COLO829 (cell line): ENCODE data around the gene HDDC3.
A peak's percentile ranks its signal among the peaks of the same experiment; 100 is the strongest.

Experiments used
- DNase-seq: peaks from one replicate; pipeline ENCODE4 v3.0.0; 2012; ENCODE audit warnings: low spot score

HDDC3 gene

DNA sequence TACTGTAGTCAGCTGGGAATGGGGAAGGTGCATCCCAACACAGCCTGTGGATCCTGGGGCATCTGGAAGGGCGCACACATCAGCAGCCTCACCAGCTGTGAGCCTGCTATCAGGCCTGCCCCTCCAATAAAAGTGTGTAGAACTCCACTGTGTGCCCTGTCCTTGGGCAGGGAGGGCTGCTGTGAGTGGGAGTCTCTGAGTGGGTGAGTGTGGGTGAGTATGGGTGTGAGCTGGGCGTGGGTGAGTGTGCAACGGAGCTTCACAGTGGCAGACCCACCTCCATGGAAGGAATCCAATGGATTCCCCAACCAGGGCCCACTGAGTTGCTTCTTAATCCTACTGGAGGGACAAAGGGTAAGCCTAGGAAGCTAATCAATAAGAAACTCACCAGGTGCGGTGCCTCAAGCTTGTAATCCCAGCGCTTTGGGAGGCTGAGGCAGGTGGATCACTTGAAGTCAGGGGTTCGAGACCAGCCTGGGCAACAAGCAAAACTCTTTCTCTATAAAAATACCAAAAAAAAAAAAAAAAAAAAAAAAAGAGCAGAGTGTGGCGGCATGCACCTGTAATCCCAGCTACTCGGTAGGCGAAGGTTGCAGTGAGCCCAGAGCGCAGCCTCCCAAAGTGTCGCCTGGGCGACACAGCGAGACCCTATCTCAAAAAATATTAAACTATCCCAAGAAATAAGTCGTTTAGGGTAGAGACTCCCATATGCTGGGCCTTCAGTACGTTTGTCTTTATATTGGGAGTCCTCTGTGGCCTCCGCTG lies 21.8 kb upstream of the HDDC3 start:
- no peak for DNase-seq

DNA sequence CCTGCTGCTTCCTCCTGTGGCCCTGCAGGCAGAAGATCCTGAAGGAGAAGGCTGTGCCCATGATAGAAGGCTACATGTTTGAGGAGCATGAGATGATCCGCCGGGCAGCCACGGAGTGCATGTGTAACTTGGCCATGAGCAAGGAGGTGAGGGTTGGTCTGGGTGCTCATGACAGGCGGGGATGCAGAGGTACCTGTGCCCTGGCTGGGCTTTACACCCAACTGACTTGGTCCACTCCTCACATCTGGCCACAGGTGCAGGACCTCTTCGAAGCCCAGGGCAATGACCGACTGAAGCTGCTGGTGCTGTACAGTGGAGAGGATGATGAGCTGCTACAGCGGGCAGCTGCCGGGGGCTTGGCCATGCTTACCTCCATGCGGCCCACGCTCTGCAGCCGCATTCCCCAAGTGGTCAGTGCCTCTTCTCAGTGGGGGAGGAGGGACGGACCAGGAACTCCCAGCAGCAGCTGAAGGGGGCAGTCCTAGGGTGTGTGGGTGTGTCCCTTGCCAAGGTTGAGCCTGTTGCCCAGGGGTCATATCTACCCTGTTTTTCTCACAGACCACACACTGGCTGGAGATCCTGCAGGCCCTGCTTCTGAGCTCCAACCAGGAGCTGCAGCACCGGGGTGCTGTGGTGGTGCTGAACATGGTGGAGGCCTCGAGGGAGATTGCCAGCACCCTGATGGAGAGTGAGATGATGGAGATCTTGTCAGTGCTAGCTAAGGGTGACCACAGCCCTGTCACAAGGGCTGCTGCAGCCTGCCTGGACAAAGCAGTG lies 20.7 kb upstream of the HDDC3 start:
- no peak for DNase-seq

DNA sequence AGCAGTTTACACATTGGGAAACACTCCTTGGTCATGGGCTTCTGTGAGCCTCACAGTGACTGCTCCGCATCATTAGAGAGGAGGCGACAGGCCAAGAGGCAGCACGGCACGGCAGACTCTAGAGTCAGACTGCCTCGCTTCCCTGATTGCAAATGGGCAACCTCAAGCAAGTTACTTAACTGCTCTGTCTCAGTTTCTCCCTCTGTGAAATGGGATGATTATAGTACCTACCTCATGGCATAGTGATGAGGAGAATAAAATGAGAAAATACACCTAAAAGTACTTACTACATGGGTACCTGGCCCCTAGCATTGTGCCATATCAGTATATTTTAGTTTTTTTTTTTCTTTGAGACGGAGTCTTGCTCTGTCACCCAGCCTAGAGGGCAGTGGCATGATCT lies 18.3 kb upstream of the HDDC3 start:
- no peak for DNase-seq

DNA sequence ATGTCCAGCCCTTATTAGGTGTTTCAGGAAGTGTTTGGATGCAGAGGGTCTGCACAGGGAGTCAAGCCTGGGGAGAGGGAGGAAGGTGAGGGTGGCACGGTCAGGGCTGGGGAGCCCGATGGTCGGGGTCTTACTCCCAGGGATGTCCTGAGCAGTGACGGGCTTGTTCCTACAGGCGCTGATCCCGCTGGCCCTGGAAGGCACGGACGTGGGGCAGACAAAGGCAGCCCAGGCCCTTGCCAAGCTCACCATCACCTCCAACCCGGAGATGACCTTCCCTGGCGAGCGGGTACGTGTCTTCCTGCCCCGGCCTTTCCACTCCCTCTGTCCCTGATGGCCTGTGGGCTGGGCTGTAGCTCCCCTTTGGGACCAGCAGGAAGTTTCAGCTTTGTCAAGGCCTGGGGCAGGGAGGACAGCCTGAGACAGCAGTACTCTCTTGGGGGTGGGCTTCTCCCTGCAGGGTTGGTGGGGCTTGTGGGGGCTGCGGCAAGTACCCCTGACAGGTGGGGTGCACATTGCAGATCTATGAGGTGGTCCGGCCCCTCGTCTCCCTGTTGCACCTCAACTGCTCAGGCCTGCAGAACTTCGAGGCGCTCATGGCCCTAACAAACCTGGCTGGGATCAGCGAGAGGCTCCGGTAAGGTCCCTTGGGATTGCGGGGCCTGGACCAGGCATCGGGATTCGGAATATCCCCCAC lies 17.8 kb upstream of the HDDC3 start:
- no peak for DNase-seq

DNA sequence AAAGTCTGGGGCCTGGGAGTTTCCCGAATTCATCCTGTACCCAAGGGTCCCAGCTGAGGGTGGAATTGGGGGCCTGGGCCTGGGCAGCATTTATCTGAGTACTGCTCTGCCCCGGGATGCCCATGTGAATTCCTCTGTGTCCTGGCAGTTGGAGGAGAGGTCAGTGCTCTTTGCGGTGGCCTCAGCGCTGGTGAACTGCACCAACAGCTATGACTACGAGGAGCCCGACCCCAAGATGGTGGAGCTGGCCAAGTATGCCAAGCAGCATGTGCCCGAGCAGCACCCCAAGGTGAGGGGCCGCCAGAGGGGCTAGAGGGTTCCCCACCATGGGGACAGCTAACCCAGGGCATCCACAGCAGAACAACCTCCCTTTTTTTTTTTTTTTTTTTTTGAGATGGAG lies 16.2 kb upstream of the HDDC3 start:
- no peak for DNase-seq

DNA sequence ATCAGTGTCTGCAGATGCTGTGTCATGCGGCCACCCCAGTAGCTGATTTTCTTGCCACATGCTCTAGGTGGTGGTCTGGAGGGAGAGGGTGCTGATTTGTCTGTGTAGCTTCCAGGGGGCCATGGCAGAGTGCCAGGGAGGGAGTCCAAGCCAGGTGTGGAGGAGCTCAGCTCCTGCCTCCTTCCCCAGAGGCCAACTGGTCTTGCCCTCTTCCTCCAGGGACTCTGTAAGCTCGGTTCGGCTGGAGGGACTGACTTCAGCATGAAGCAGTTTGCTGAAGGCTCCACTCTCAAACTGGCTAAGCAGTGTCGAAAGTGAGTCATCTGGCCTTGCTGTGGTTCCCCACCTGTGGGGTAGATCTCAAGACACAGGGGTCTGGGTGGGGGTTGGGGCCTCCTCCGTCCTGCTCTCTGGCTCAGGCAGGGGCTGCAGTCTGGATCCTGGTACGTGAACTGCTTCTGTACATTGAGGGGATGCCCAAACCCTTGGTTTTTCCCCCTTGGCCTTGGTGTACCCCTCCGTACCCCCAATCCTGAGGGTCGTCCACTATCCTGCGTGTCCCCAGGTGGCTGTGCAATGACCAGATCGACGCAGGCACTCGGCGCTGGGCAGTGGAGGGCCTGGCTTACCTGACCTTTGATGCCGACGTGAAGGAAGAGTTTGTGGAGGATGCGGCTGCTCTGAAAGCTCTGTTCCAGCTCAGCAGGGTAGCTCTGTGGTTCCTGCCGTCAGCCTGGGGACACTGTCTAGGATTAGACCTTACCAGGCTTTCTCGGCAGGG lies 15.4 kb upstream of the HDDC3 start:
- DNase-seq: no peak

DNA sequence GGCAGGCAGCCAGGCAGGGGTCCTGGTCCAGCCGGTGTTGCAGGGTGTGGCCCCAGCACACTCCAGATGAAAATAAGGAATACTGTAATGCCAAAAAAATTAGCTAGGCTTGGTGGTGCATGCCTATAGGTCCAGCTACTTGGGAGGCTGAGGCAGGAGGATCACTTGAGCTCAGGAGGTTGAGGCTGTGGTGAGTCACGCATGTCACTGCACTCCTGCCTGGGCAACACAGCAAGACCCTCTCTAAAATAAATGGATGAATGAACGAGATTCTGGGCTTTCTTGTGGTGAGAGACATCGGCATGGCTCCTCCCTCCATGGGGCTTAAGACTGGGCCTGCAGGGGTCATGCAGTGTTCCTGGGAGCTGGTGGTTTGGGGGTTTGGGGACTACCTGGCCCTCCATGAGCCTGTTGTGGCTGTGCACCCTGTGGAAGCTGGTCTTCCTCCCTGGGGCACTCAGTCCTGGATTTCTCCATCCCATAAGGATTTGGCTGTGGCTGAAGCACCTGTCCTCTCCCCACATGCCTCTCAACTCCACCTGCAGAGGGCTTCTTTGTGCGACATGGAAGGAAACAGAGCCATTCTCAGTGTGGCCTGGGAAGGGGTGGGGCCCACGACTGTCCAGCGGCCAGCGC lies 14.7 kb upstream of the HDDC3 start:
- DNase-seq: no peak

DNA sequence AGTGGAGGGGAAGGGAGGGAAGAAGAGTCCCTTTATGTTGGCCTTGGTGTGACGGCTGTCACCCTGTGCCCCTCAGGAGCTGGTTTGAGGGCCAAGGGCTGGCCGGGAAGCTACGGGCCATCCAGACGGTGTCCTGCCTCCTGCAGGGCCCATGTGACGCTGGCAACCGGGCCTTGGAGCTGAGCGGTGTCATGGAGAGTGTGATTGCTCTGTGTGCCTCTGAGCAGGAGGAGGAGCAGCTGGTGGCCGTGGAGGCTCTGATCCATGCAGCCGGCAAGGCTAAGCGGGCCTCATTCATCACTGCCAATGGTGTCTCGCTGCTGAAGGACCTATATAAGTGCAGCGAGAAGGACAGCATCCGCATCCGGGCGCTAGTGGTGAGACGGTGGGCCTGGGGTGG lies 14.2 kb upstream of the HDDC3 start:
- DNase-seq: no peak

DNA sequence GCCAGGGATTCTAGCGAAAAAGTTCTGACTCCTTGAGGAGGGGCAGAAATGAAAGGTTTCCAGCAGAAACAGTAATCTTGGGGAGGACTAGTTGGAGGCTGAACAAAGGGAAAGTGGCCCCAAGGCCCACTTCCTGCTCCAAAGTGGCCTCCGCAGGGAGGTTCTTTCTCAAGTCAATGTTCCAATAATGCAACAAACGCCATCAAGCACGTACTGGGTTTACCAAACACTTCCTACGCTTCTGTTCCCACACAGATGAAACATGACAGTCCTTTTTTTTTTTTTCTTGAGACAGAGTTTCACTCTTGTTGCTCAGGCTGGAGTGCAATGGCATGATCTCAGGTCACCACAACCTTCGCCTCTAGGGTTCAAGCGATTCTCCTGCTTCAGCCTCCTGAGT lies 12.7 kb upstream of the HDDC3 start:
- DNase-seq: no peak

DNA sequence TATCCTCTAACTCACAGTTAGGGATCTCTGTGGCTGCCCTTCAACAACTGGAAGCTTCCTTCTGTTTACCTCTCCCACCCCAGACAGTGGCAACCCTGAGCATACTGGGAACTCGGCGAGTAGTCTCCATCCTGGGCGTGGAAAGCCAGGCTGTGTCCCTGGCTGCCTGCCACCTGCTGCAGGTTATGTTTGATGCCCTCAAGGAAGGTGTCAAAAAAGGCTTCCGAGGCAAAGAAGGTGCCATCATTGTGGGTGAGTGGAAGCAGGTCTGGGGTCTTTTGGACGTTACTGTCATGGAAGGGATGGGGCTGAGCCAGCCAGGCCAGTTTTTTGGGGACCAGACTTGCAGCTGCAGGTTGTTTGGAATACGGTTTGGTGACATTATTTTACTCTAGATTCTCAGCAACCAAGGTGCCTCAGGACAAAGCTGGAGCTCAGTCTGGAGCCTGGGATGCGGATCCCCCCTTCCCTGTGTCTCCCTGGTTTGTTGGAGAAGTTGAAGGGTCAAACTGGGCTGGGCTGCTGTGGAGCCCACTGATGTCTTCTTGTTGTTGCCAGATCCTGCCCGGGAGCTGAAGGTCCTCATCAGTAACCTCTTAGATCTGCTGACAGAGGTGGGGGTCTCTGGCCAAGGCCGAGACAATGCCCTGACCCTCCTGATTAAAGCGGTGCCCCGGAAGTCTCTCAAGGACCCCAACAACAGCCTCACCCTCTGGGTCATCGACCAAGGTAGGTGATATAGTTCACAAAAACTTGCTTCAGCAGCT lies 10.2 kb upstream of the HDDC3 start:
- DNase-seq: no peak

DNA sequence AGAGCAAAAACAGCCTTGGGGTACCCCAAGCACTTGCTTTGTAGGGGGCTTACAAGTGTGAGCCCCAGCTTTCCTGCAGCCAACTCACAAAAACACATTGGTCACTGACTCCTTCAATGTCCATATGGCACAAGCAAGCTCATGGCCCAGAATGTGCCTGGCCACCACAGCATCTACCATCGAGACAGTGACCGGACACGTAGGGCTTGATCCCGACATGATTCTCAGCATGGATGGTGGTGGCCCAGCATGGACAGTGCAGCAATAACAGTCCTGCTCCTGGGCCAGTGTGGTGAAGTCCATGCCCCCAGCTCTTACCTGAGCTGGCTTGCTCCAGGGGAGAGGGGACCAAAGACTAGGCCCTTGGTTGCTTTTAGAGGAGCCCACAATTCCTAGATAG lies 8.7 kb upstream of the HDDC3 start:
- DNase-seq: no peak

DNA sequence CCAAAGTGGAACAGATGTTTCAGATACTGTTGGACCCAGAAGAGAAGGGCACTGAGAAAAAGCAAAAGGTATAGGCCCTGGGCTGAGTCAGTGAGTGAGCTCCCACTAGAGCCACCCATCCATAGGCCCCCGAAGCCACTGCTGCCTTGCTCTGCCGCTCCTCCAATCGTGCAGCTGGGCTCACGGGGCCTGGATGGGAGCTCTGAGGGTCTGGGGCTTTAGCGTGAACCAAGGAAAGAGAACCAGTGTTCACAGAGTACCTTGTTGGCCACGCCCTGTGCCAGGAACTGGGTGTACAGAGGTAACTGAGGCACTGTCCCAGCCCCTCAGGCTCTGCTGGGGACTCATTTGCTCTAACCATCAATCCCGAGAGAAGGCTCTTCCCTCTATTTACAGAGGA lies 7.4 kb upstream of the HDDC3 start:
- no peak for DNase-seq

DNA sequence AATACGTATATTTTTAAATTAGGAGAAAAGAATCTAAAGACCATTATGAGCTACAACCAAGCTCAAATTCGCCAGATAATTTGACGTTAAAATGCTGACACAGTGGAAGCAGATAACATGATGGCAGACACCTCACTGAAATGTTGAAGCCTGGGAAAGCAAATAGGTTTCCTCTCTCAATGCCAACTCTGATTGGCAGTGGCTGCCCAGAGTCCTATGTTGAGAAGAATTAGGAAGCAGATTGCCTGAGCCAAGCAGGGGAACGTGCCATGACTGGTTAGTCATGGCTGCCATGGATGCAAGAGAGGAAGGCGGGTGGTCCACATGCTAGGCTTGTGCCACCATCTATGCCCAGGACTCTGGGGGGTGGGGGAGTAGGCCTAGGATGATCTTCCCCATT lies 5.9 kb upstream of the HDDC3 start:
- no peak for DNase-seq

DNA sequence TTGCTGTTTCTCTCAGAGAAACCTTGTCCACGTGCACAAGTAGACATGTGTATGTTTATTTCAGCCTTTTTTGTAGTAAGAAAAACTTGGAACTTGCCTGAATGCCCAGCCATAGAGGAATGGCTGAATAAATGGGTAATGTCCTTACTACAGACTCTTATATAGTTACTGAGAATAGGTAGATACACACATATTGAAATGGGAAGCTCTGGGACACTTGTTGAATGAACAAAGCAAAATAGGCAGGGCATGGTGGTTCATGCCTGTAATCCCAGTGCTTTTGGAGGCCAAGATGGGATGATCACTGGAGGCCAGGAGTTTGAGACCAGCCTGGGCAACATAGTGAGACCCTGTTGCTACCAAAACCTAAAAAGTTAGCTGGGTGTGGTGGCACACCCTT lies 4.5 kb upstream of the HDDC3 start:
- no peak for DNase-seq

DNA sequence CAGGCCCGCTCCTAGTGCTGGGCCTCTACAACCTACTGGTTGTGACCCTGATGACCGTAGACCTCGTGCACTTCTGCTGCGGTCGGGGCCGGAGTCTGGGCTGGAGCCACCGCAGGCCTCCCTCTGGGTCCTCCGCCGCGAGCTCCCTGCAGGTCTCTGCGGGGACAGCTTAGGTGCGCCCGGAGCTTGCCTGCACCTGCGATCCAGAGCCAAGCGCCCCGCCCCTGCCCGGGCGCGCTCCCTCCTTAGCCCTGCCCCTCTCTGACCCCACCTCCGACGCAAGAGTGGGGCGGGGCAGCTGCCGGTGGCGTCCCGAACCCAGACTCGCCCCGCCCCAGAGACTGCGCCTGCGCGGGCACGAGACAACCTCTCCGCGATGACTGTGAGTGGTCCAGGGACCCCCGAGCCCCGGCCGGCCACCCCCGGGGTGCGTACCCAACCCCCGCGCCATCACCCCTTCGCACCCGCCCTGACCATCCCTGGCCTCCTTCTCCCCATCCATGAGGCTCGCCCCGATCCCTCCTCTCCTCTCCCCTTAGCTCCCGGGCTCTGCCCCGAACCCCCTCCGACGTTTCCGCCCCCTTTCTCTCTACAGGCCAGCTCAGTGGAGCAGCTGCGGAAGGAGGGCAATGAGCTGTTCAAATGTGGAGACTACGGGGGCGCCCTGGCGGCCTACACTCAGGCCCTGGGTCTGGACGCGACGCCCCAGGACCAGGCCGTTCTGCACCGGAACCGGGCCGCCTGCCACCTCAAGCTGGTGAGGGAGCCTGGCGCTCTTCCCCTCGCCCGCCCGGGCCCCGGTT lies 2.8 kb upstream of the HDDC3 start, which contains the start of gene UNC45A:
UNC45A (plus strand) TSS at position 337 of the 803 bp plus-strand sequence; CDS start at position 377, 40 bp downstream.
- peak; percentile 98 for DNase-seq

DNA sequence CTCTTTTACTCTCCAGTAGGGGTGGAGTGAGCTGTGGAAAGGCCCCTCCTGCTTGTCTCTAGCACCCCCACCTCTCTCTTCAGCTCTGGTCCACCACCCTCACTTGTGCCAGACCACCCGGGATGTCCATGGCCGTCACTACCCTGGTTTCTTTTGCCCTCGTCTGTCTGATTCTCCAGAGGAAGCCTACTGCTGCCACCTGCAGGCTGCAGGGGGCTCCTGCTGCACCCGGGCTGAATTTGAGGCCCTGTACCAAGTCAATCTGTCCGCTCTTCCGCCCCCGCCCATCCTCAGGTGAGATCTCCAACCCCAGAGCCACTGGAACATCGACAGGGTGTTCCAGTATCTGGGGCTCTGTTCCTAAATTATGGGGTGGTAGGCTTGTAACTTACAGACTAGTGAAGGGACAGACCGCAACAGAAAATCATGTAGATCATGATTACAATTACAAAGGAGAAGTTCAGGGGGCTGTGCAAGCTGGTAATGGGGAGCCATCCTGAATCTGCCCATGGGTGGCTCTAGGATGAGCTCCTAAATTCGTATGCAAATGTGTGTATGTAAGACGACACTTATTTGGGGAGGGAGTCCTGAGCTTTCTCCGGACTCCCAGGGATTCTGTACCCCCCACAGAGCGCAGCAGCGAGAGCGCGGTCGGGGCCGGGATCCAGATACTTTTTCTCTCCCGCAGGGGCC lies 2.1 kb upstream of the HDDC3 start:
- DNase-seq: peak; percentile 95

DNA sequence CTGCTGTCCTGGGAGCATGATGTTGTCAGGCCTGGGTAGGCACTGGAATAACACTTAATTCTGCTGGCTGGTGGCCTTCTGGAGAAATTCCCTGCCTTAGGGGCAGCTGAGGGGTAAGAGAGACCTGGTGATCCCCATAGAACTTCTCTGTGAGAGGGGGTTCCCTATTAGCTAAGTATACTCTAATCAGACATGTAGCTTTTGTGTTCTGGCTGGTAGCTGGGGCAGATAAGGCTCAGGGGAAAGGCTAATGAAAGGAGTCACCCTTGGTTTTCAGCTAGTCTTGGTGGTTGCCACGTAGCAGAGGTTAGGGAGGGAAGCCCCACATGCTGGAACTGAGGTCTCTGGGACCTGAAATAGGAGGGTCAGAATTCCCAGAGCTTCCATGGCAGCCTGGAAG lies 952 bp upstream of the HDDC3 start:
- no peak for DNase-seq

DNA sequence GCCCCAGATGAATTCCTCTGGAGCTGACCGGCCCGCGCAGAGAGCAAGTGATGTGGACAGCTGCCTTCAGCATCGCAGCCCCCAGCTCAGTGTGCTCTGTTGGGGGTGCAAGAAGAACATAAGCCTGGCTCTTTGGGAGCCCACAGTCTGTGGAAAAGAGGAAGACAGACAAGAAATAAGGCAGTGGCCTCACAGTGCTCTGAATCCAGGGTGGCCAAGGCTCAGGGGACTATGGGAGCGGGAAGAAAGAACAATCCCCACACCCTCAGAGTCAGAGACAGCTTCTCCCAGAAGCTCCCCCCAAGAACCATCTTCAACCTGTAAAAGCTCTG lies 277 bp upstream of the HDDC3 start:
- no peak for DNase-seq

DNA sequence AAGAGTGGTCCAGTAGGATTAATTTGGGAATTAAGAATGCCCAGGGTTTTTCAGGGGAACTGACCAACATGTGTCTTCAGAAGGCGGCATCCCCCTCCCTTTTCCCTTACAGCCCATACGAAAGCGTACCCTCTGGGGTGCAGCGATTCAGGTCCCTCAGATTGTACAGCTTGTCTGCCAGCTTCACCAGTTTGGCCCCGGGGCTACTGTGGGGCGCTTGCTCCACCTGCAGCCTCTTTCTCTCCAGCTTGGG lies 848 bp downstream of the HDDC3 start:
- DNase-seq: no peak
